Neutrophil (primary cell): ENCODE data around the gene COX6B2.

Experiments used
- H3K27ac ChIP-seq: fragments of 200-600 bp; sonication (generic); 2 replicates; pipeline ENCODE4 v1.5.1; 2016; ENCODE audit warnings: mild to moderate bottlenecking, moderate library complexity
- H3K27me3 ChIP-seq: fragments of 200-600 bp; sonication (generic); 2 replicates; pipeline ENCODE4 v1.6.0; 2016; ENCODE audit warnings: mild to moderate bottlenecking
- H3K36me3 ChIP-seq: fragments of 200-600 bp; sonication (generic); 2 replicates; pipeline ENCODE4 v1.5.1; 2017
- H3K4me1 ChIP-seq, 2 experiments: fragments of 200-600 bp in 1 of 2; sonication (generic) in 1 of 2; 1 replicate in 1 of 2; 2 replicates in 1 of 2; pipeline versions ENCODE4 v1.5.1 to v1.6.1; 2013 to 2016; ENCODE audit warnings: low read depth in 1 of 2, low read length in 1 of 2, mild to moderate bottlenecking in 1 of 2, moderate library complexity in 1 of 2; ENCODE audit not compliant: control insufficient read depth in 1 of 2, insufficient read depth in 1 of 2
- H3K4me3 ChIP-seq, 2 experiments: fragments of 200-600 bp in 1 of 2; sonication (generic) in 1 of 2; 1 replicate in 1 of 2; 2 replicates in 1 of 2; pipeline ENCODE4 v1.5.1; 2013 to 2016; ENCODE audit warnings: low read depth in 1 of 2, low read length in 1 of 2, mild to moderate bottlenecking in 1 of 2, moderate library complexity in 1 of 2
- H3K9me3 ChIP-seq: fragments of 200-600 bp; sonication (generic); 2 replicates; pipeline ENCODE4 v1.5.1; 2016
- CTCF ChIP-seq: fragments of 200-600 bp; sonication (generic); IDR thresholded peaks from 2 replicates; pipeline ENCODE4 v1.5.1; 2016; ENCODE audit warnings: antibody characterized with exemption

The COX6B2 gene

GRCh38 chr19:55384920-55385723 is 30.6 kb upstream of the COX6B2 start:
- Histone ChIP-seq H3K27me3 (peaks cover 21% of the 10 kb centered on the region), H3K4me1 (peaks cover 43 to 47% of the 10 kb centered on the region in 2 experiments), H3K9me3 (no peaks in the 10 kb centered on the region), H3K4me3 (peak overlapping the region; percentile 78 to 100), H3K27ac (peak overlapping the region; percentile 88), H3K36me3 (peaks cover 30% of the 10 kb centered on the region)
- TF ChIP-seq CTCF, result no peak

GRCh38 chr19:55384131-55384919 is 29.8 kb upstream of the COX6B2 start, which contains the start of gene TMEM238:
Gene TMEM238, minus strand, starts transcription at chr19:55384292. Its CDS starts 33 bp downstream, at chr19:55384259.
- Histone ChIP-seq H3K27me3 (peaks cover 24% of the 10 kb centered on the region), H3K4me1 (peaks cover 43 to 47% of the 10 kb centered on the region in 2 experiments), H3K36me3 (peaks cover 22% of the 10 kb centered on the region), H3K27ac (peak within 1 kb of the TSS; percentile 88), H3K4me3 (peak within 1 kb of the TSS; percentile 78 to 100), H3K9me3 (no peaks in the 10 kb centered on the region)
- no peak for TF ChIP-seq CTCF

- Histone ChIP-seq H3K9me3 (no peaks in the 10 kb centered on the region), H3K27me3 (peaks cover 32% of the 10 kb centered on the region), H3K4me3 (peak overlapping the region; percentile 78 to 100), H3K27ac (peak overlapping the region; percentile 88), H3K36me3 (peaks cover 14% of the 10 kb centered on the region), H3K4me1 (peaks cover 42 to 44% of the 10 kb centered on the region in 2 experiments)
- TF ChIP-seq CTCF, result no peak
Measured at GRCh38 chr19:55383279-55384130, 29.0 kb upstream of the COX6B2 start.

GRCh38 chr19:55382522-55383054 is 28.1 kb upstream of the COX6B2 start:
- H3K27ac ChIP-seq, result no peak overlapping the region
- peaks cover 33 to 35% of the 10 kb centered on the region in 2 experiments for H3K4me1 ChIP-seq
- H3K36me3 ChIP-seq, result peaks cover 5% of the 10 kb centered on the region
- H3K27me3 ChIP-seq, result peaks cover 42% of the 10 kb centered on the region
- no peak for TF ChIP-seq CTCF
- H3K4me3 ChIP-seq, result no peak overlapping the region
- no peaks in the 10 kb centered on the region for H3K9me3 ChIP-seq

- Histone ChIP-seq H3K9me3 (no peaks in the 10 kb centered on the region), H3K36me3 (no peaks in the 10 kb centered on the region), H3K4me3 (no peak overlapping the region), H3K27ac (no peak overlapping the region), H3K4me1 (peaks cover 27 to 29% of the 10 kb centered on the region in 2 experiments), H3K27me3 (peaks cover 47% of the 10 kb centered on the region)
- no peak for TF ChIP-seq CTCF
Measured at GRCh38 chr19:55382013-55382412, 27.5 kb upstream of the COX6B2 start.
